ENCODE results near the gene PTTG1IP.

PTTG1IP gene

DNA sequence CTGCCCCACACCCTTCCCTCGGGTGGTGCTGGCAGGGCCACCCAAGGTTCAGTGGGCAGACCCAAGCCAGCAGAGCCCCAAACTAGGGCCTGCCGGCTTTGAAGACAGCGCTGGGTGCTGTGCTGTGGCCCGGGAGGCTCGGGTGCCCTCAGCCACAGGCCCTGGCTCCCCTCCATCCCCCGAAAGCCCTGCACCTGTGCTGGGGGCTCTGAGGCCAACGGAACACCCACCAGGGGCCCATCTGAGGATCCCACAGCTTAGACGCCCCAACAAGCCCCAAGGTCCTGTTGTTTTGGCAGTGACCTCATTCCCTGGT is 38.6 kb upstream of the PTTG1IP start:
- no peak overlapping the region for H3K4me3 ChIP-seq (replicated peaks; ENCODE audit: low read depth, low read length)

DNA sequence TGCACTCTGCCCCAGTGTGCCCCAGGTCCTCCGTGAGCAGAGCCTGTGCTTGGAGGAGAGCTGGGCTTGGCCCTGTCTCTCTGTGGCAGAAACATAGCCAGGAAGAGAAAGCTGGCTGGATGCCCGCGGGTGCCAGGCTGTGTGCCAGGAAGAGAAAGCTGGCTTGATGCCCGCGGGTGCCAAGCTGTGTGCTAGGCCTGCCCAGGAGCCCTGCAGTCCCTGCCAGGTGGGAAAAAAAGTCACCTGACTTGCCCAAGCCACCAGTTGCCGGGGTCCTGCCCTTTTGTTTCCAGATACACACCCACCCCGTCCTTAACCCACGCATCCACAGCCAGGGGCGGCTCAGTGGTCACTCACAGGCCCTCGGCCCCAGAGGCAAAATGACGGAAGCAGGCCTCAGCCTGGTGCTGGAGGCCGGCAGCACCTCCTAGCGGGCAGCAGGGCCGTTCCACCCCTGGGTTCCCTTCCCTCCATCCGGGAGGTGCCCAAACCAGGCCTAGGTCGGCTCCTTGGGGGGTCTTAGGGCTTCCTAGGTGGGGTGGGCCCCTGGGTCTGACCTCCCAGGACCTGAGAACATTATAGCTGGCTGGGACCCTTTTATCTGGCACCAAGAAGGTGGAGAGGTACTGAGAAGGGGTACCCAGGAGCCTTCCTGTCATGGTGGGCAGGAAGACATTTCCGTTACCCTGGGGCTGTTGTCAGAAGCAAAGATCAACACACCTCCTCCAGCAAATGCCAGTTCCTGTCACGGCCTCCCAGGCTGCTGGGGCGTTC is 38.1 kb upstream of the PTTG1IP start:
- no peak overlapping the region for H3K4me3 ChIP-seq (replicated peaks; ENCODE audit: low read depth, low read length)
- DNase-seq (ENCODE audit: low read depth): no peak
- TF ChIP-seq, protein P1, sequence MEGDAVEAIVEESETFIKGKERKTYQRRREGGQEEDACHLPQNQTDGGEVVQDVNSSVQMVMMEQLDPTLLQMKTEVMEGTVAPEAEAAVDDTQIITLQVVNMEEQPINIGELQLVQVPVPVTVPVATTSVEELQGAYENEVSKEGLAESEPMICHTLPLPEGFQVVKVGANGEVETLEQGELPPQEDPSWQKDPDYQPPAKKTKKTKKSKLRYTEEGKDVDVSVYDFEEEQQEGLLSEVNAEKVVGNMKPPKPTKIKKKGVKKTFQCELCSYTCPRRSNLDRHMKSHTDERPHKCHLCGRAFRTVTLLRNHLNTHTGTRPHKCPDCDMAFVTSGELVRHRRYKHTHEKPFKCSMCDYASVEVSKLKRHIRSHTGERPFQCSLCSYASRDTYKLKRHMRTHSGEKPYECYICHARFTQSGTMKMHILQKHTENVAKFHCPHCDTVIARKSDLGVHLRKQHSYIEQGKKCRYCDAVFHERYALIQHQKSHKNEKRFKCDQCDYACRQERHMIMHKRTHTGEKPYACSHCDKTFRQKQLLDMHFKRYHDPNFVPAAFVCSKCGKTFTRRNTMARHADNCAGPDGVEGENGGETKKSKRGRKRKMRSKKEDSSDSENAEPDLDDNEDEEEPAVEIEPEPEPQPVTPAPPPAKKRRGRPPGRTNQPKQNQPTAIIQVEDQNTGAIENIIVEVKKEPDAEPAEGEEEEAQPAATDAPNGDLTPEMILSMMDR (IDR thresholded peaks at IDR 0.05; ENCODE audit: low read length, missing control alignments): no peak

More for the DNA sequence above, 38.6 kb upstream of the PTTG1IP start:
- TF ChIP-seq, protein P1 (IDR thresholded peaks at IDR 0.05; ENCODE audit: low read length, missing control alignments): no peak
- no peak for DNase-seq (ENCODE audit: low read depth)

DNA sequence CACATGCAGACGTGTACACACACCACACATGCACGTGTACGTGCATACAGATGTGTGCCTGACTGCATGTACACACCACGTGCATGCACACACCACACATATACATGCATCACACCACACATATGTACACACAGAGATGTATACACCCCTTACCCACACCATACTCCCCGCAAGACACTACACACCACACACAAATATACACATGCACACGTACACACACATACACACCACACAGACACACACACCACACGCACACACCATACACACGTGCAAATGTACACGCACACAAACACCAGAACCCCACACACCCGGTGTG is 37.5 kb upstream of the PTTG1IP start:
- TF ChIP-seq, protein P1 (IDR thresholded peaks at IDR 0.05; ENCODE audit: low read length, missing control alignments): no peak
- DNase-seq (ENCODE audit: low read depth): no peak
- H3K4me3 ChIP-seq (replicated peaks; ENCODE audit: low read depth, low read length): no peak overlapping the region

DNA sequence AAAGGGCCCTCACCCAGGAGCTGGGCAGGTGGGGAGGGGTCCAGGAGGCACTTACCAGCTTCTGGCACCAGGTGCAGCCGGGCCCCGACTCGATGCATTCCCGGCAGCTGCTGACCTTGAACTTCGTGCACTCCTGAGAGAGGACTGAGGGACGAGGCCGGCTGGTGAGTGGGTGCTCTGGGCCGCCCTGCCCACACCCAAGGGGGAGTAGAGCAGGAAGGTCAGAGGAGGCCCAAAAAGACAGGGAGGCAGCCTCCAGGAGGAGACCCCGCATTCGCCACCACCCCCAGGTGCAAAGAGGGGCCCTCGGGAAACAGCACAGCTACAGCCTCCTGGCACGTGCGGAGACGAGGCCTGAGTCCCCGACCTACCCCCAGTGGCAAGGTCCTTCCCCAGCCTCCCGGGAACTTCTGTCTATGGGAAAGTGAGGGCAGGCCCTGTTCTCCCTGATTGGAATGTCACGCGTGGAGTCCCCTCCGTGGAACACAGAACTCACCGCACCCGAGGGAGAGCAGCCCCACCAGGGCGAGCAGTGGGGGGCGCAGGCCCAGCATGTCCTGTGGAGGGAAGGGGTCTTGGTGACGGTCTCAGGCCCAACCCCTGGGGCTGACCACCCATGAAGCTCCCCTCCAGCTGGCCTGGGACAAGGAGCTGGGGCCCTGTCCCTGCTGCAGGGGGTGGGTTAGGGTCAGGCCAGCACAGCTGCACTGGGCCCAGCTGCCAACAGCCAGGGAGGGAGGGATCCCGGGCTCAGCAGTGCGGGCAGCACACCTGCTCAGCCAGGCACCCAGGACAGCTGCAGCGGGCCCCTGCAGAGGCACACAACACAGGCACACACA is 37.0 kb upstream of the PTTG1IP start:
- no peak for DNase-seq (ENCODE audit: low read depth)
- H3K4me3 ChIP-seq (replicated peaks; ENCODE audit: low read depth, low read length): no peak overlapping the region
- TF ChIP-seq, protein P1 (IDR thresholded peaks at IDR 0.05; ENCODE audit: low read length, missing control alignments): no peak

DNA sequence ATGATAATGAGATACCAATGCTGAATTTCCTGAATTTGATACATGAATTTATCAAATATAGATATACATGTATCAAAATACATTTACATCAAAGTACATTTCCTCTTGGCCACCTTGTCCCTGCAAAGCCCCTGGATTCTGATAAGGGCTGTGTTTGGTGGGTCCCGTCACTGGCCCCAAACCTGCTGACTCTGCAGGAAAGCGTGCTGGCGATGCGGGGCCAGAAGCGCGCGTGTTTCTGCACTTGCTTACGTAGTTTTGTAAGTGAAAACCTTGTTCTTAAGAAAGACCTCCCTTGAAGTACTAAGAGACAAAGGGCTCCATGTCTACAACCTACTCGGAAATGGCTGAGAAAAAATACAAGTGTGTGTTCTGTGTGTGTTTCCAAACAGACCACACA is 36.2 kb upstream of the PTTG1IP start:
- no peak overlapping the region for H3K4me3 ChIP-seq (replicated peaks; ENCODE audit: low read depth, low read length)
- DNase-seq (ENCODE audit: low read depth): no peak
- TF ChIP-seq, protein P1 (IDR thresholded peaks at IDR 0.05; ENCODE audit: low read length, missing control alignments): no peak

DNA sequence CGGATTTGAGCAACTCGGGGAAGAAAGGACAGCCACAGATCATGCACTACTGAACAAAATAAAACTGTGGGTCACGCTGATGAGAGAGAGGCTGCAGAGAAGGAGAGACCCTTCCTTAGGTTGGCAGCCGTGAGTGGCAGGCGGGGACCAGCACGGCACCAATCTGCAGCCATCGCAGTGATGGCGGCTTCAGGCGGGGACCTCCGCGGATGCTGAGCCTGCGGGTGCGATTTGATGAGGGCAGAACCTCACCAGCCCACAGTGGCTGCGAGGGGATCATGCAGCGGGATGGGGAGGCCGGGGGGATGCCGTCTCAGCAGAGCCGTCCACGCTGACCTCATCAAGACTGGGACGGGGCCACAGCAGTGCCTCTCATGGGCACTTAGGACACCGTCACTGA is 35.4 kb upstream of the PTTG1IP start:
- no peak for DNase-seq (ENCODE audit: low read depth)
- TF ChIP-seq, protein P1 (IDR thresholded peaks at IDR 0.05; ENCODE audit: low read length, missing control alignments): no peak
- H3K4me3 ChIP-seq (replicated peaks; ENCODE audit: low read depth, low read length): no peak overlapping the region
